ENCODE data around the gene TERT.

GRCh38 chr5:1317921-1318565 lies 23.2 kb upstream of the TERT start:
- TF ChIP-seq DMTF1 (CRISPR knock-in tag; IDR thresholded peaks at IDR 0.05) (no peak), EP300 (IDR thresholded peaks at IDR 0.05; ENCODE audit: low read depth in 2 of 2, low read length in 2 of 2) (no peak), EP300 (CRISPR knock-in tag; IDR thresholded peaks at IDR 0.05; ENCODE audit: borderline replicate concordance) (no peak), REST (IDR thresholded peaks at IDR 0.05; ENCODE audit: borderline replicate concordance in 1 of 2, low read depth in 1 of 2, low read length in 2 of 2) (no peak), ELF3 (CRISPR knock-in tag; IDR thresholded peaks at IDR 0.05) (no peak), HNRNPUL1 (IDR thresholded peaks at IDR 0.05; ENCODE audit: low read depth, low read length) (no peak), BHLHE40 (IDR thresholded peaks at IDR 0.05; ENCODE audit: low read length) (no peak), EZH2 (conservative IDR thresholded peaks at IDR 0.05; ENCODE audit: low read depth, low read length) (no peak), MYC (CRISPR knock-in tag; IDR thresholded peaks at IDR 0.05; ENCODE audit: borderline replicate concordance) (no peak), CTCF (CRISPR knock-in tag; IDR thresholded peaks at IDR 0.05) (no peak), KAT2B (IDR thresholded peaks at IDR 0.05; ENCODE audit: borderline replicate concordance, low read depth, low read length) (no peak), MEIS2 (CRISPR knock-in tag; IDR thresholded peaks at IDR 0.05) (no peak), SALL2 (CRISPR knock-in tag; IDR thresholded peaks at IDR 0.05) (no peak), ZNF124 (CRISPR knock-in tag; IDR thresholded peaks at IDR 0.05) (no peak), POLR2AphosphoS5 (IDR thresholded peaks at IDR 0.05; ENCODE audit: low read depth, low read length) (no peak)

Measured in HepG2 (cell line).